ENCODE results near the gene UNC13B.

The UNC13B gene

DNA sequence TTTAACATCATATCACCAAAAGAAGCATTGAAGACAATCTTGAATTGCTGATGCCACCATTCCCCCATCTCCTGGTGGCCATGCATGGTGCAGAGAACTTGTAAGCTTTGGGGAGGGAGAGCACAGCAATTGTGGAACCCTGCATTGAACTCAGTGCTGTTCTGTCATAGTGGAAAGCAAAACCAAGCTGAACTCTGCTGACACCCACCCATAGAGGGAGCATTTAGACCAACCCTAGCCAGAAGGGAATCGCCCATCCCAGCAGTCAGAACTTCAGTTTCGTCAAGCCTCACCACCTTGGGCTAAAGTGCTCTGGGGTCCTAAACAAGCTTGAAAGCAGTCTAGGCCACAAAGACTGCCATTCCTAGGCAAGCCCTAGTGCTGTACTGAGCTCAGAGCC is 290.7 kb downstream of the UNC13B start:
- no peak for DNase-seq

DNA sequence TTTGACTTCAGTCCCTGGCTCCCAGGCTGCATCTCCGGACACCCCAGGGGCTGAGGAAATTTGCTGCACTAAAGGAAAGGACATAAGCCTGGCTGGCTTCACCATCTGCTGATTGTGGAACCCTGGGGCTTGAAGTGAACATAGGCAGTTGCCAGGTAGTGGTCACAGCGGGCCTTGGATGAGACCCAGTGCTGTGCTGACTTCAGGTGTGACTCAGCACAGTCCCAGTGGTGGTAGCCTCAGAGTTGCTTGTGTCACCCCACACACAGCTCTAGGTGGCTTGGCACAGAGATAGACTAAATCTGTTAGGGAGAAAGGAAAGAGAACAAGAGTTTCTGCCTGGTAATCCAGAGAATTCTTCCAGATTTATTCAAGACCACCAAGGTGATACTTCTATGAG is 292.0 kb downstream of the UNC13B start:
- no peak for DNase-seq

Data from CD4-positive, alpha-beta T cell treated with Interleukin-15 for 1 hour (primary cell).